ENCODE measurements around the gene CREB5.

The CREB5 gene

DNA sequence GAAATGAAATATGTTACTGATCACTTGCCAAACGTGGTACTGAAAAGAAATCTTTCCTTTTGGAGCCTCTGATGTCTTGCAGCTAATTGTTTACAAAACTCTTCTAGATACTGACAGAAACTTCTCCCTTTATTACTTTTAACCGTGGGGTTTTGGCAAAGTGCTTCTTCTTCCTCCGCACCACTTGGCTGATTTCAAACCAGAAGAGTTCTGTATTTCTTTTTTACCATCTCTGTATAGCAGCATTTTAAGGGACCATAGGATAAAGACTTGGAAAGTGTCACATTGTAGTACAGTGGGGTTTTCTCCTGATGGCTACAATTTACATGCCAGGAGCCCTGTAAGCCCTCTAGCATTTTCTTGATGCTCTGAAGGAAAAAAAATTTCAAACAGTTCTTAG lies 21.9 kb upstream of the CREB5 start:
- Histone ChIP-seq H3K9me3 (ENCODE audit: insufficient read depth, low read length, severe bottlenecking) (no peaks in the 10 kb centered on the region), H3K9ac (ENCODE audit: low read depth, low read length) (no peak overlapping the region), H3K36me3 (ENCODE audit: insufficient read depth, low read length) (no peaks in the 10 kb centered on the region), H2AFZ (ENCODE audit: low read depth, low read length) (no peak overlapping the region), H3K79me2 (ENCODE audit: insufficient read depth, low read length) (no peaks in the 10 kb centered on the region), H3K4me2 (ENCODE audit: insufficient read depth, low read length) (no peak overlapping the region), H3K4me3 (ENCODE audit: low read depth in 1 of 2, low read length in 2 of 2) (no peak overlapping the region), H3K4me1 (ENCODE audit: insufficient read depth, low read length) (no peaks in the 10 kb centered on the region), H3K27me3 (ENCODE audit: insufficient read depth, low read length, poor library complexity) (peaks cover 3% of the 10 kb centered on the region), H4K20me1 (ENCODE audit: insufficient read depth, low read length) (no peaks in the 10 kb centered on the region), H3K27ac (ENCODE audit: low read length) (no peak overlapping the region)
- no peak for DNase-seq
- TF ChIP-seq EZH2 (IDR thresholded peaks at IDR 0.05; ENCODE audit: borderline replicate concordance, low read depth, low read length, severe bottlenecking) (no peak), CTCF (IDR thresholded peaks at IDR 0.05; ENCODE audit: borderline replicate concordance, extremely low read depth, low read length, poor library complexity, severe bottlenecking) (no peak)
- no peak for ATAC-seq (ENCODE audit: insufficient read depth, low read depth)

DNA sequence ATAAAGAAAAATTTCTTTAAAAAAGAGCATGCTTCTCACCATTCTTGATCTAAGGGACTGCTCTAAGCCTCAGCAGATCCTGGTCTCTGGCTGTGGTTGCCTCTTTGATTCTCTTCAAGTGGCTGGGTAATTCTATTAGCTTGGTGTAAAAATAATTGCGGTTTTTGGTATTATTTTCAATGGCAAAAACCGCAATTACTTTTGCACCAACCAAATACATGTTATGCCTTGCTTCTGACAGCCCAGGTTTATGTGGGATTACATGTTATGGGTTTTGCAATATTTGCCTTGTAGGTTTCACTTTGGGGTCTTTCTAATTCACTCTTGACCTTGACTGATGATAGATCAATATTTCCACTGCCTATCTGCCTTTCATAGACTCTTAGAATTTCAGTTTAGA lies 20.0 kb upstream of the CREB5 start:
- Histone ChIP-seq H3K4me2 (ENCODE audit: insufficient read depth, low read length) (no peak overlapping the region), H4K20me1 (ENCODE audit: insufficient read depth, low read length) (no peaks in the 10 kb centered on the region), H3K79me2 (ENCODE audit: insufficient read depth, low read length) (no peaks in the 10 kb centered on the region), H3K27ac (ENCODE audit: low read length) (no peak overlapping the region), H3K9ac (ENCODE audit: low read depth, low read length) (no peak overlapping the region), H3K36me3 (ENCODE audit: insufficient read depth, low read length) (no peaks in the 10 kb centered on the region), H2AFZ (ENCODE audit: low read depth, low read length) (no peak overlapping the region), H3K4me1 (ENCODE audit: insufficient read depth, low read length) (no peaks in the 10 kb centered on the region), H3K4me3 (ENCODE audit: low read depth in 1 of 2, low read length in 2 of 2) (no peak overlapping the region), H3K27me3 (ENCODE audit: insufficient read depth, low read length, poor library complexity) (peaks cover 3% of the 10 kb centered on the region), H3K9me3 (ENCODE audit: insufficient read depth, low read length, severe bottlenecking) (no peaks in the 10 kb centered on the region)
- TF ChIP-seq CTCF (IDR thresholded peaks at IDR 0.05; ENCODE audit: borderline replicate concordance, extremely low read depth, low read length, poor library complexity, severe bottlenecking) (no peak), EZH2 (IDR thresholded peaks at IDR 0.05; ENCODE audit: borderline replicate concordance, low read depth, low read length, severe bottlenecking) (no peak)
- no peak for ATAC-seq (ENCODE audit: insufficient read depth, low read depth)
- DNase-seq: no peak

DNA sequence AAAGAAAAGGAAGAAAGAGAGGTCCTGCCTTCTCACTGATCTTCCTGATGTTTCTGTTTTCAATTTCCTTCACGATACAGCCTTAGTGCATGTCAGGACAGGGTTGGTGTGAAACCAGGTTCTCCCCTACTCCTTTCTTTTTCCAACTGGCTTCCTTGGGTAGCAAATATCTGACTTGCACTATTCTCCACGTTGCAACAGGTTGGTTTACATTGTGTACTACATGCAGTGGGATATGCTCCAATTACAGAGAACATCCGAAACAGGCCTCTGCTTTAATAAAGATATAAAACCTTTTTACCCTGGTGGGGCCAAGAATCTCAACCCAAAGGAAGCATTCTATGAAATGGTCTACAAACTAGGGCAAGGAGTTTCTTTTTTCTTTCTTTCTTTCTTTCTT lies 16.9 kb upstream of the CREB5 start:
- ATAC-seq (ENCODE audit: insufficient read depth, low read depth) (no peak), DNase-seq (no peak)
- H4K20me1 ChIP-seq (ENCODE audit: insufficient read depth, low read length): no peaks in the 10 kb centered on the region
- no peak overlapping the region for H2AFZ ChIP-seq (ENCODE audit: low read depth, low read length)
- H3K9me3 ChIP-seq (ENCODE audit: insufficient read depth, low read length, severe bottlenecking): no peaks in the 10 kb centered on the region
- TF ChIP-seq CTCF (IDR thresholded peaks at IDR 0.05; ENCODE audit: borderline replicate concordance, extremely low read depth, low read length, poor library complexity, severe bottlenecking) (no peak), EZH2 (IDR thresholded peaks at IDR 0.05; ENCODE audit: borderline replicate concordance, low read depth, low read length, severe bottlenecking) (no peak)
- no peaks in the 10 kb centered on the region for H3K27me3 ChIP-seq (ENCODE audit: insufficient read depth, low read length, poor library complexity)
- no peaks in the 10 kb centered on the region for H3K4me1 ChIP-seq (ENCODE audit: insufficient read depth, low read length)
- H3K79me2 ChIP-seq (ENCODE audit: insufficient read depth, low read length): no peaks in the 10 kb centered on the region
- no peak overlapping the region for H3K27ac ChIP-seq (ENCODE audit: low read length)
- no peak overlapping the region for H3K9ac ChIP-seq (ENCODE audit: low read depth, low read length)
- H3K36me3 ChIP-seq (ENCODE audit: insufficient read depth, low read length): no peaks in the 10 kb centered on the region
- H3K4me3 ChIP-seq (ENCODE audit: low read depth in 1 of 2, low read length in 2 of 2): no peak overlapping the region
- no peak overlapping the region for H3K4me2 ChIP-seq (ENCODE audit: insufficient read depth, low read length)

DNA sequence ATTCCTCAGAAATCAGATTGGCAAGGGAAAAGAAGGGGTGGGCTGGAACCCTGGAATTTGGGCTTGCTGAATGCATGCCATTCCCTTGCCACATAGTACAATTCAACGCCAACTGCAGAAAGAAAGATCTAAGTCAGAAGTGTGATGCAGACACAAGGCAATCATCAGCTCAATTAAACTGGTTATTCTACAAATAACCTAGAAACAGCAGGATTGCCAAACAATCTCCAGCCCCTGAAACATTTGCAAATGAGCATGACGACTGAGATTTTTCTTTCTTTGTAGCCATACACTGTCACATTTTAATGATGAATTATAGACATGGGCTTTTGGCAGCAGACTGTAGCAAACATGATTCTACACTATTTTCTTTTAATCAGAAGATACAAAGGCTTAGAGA lies 16.5 kb upstream of the CREB5 start:
- DNase-seq (no peak), ATAC-seq (ENCODE audit: insufficient read depth, low read depth) (no peak)
- Histone ChIP-seq H3K9ac (ENCODE audit: low read depth, low read length) (no peak overlapping the region), H3K9me3 (ENCODE audit: insufficient read depth, low read length, severe bottlenecking) (no peaks in the 10 kb centered on the region), H3K4me1 (ENCODE audit: insufficient read depth, low read length) (no peaks in the 10 kb centered on the region), H2AFZ (ENCODE audit: low read depth, low read length) (no peak overlapping the region), H3K36me3 (ENCODE audit: insufficient read depth, low read length) (no peaks in the 10 kb centered on the region), H3K4me2 (ENCODE audit: insufficient read depth, low read length) (no peak overlapping the region), H3K27me3 (ENCODE audit: insufficient read depth, low read length, poor library complexity) (no peaks in the 10 kb centered on the region), H3K79me2 (ENCODE audit: insufficient read depth, low read length) (no peaks in the 10 kb centered on the region), H3K4me3 (ENCODE audit: low read depth in 1 of 2, low read length in 2 of 2) (no peak overlapping the region), H3K27ac (ENCODE audit: low read length) (no peak overlapping the region), H4K20me1 (ENCODE audit: insufficient read depth, low read length) (no peaks in the 10 kb centered on the region)
- TF ChIP-seq EZH2 (IDR thresholded peaks at IDR 0.05; ENCODE audit: borderline replicate concordance, low read depth, low read length, severe bottlenecking): no peak

Measured in DND-41 (cell line).